Nephron (organoid): ENCODE data around the gene CYP11A1.

Experiments
- H3K27ac Mint-ChIP-seq, 3 experiments: 2 replicates each; pipeline ENCODE4 v1.8.0; 2020; ENCODE audit warnings: mixed read lengths in 3 of 3, mild to moderate bottlenecking in 2 of 3, moderate library complexity in 1 of 3
- H3K27me3 Mint-ChIP-seq: 2 replicates; pipeline ENCODE4 v1.8.0; 2021; ENCODE audit warnings: low read depth, mild to moderate bottlenecking, moderate library complexity, mixed read lengths
- H3K36me3 Mint-ChIP-seq: 2 replicates; pipeline ENCODE4 v1.8.0; 2020; ENCODE audit warnings: low read depth, mixed read lengths
- H3K4me1 Mint-ChIP-seq: 2 replicates; pipeline ENCODE4 v1.8.0; 2020; ENCODE audit warnings: mixed read lengths
- H3K4me3 Mint-ChIP-seq, 3 experiments: 2 replicates each; pipeline ENCODE4 v1.8.0; 2020; ENCODE audit warnings: mild to moderate bottlenecking in 3 of 3, mixed read lengths in 3 of 3, moderate library complexity in 2 of 3
- H3K9me3 Mint-ChIP-seq: 2 replicates; pipeline ENCODE4 v1.8.0; 2020; ENCODE audit warnings: mixed read lengths
- TF ChIP-seq, protein P1 (sequence below), 3 experiments: fragments of 200-600 bp; sonication (generic); IDR thresholded peaks; one replicate each; pipeline ENCODE4 v1.5.0; 2021; ENCODE audit warnings: antibody characterized with exemption in 3 of 3; ENCODE audit not compliant: unreplicated experiment in 3 of 3

CYP11A1 gene

DNA sequence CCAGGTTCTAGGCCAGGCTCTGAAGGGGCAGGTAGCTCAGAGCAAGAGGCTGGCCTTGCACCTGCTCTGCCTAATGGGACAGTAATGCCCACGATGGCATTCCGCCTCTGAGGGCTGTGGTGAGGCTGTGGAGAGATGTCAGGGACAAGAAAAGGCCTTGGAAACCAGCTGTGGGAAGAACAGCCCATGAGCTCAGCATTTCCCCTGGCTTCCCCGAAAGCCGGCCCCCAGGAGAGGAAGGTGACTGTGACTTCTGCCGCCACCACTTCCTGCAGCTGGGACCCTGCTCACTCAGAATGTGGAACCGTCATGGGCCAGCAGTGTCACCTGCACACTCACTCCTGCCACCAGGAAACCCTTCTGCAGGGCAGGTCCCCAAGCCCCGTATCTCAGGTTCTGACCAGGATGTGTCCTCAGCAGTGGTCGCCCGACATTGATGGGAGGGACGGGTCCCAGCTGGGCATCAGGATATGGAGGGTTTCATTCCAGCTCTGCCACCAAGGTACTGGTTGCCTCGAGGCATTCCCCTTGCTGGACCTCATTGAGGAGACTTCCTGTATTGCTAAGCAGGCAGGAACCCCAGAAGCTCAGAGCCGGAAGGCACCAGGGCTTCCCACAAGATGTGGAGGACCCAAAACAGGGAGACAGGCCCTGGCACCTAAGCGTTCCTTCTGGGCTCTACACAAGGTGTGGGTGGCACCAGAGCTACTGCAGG is 35.6 kb upstream of the CYP11A1 start:
- TF ChIP-seq, protein P1, sequence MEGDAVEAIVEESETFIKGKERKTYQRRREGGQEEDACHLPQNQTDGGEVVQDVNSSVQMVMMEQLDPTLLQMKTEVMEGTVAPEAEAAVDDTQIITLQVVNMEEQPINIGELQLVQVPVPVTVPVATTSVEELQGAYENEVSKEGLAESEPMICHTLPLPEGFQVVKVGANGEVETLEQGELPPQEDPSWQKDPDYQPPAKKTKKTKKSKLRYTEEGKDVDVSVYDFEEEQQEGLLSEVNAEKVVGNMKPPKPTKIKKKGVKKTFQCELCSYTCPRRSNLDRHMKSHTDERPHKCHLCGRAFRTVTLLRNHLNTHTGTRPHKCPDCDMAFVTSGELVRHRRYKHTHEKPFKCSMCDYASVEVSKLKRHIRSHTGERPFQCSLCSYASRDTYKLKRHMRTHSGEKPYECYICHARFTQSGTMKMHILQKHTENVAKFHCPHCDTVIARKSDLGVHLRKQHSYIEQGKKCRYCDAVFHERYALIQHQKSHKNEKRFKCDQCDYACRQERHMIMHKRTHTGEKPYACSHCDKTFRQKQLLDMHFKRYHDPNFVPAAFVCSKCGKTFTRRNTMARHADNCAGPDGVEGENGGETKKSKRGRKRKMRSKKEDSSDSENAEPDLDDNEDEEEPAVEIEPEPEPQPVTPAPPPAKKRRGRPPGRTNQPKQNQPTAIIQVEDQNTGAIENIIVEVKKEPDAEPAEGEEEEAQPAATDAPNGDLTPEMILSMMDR (IDR thresholded peaks at IDR 0.05; ENCODE audit: unreplicated experiment in 3 of 3), result no peak
- Mint-ChIP-seq H3K27ac (peak overlapping the region; percentile 92 to 96 (median 93)), H3K4me1 (peaks cover 74% of the 10 kb centered on the region), H3K4me3 (no peak overlapping the region), H3K9me3 (no peaks in the 10 kb centered on the region), H3K27me3 (peaks cover 4% of the 10 kb centered on the region), H3K36me3 (no peaks in the 10 kb centered on the region)

DNA sequence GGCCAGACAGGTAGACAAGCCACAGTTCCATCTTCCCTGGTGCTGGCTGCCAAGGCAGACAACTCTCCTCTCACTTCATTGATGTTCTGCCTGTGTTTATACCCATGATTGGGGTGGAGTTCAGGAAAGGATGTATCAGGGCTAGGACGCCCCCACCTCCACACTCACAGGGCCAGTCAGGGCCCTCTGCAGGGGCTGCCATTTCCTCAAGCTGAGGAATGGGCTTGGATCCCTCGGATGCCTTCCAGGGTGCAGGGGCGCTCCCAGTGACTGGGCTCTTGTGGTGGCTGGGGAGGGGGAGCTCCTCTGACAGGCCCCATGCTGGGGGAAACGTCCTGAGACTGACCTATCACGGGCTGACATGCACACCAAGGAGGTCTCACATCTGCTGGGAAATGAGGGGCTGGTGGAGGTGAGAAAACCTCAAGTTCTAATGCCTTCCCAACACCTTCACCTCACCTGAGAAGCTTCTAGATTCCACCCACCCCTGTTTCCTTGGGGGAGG is 34.9 kb upstream of the CYP11A1 start:
- Mint-ChIP-seq H3K4me3 (peak overlapping the region in 2 of 3 experiments; percentile 14 to 15), H3K9me3 (no peaks in the 10 kb centered on the region), H3K27ac (peak overlapping the region; percentile 80 to 96 (median 92)), H3K36me3 (no peaks in the 10 kb centered on the region), H3K27me3 (peaks cover 4% of the 10 kb centered on the region), H3K4me1 (peaks cover 68% of the 10 kb centered on the region)
- TF ChIP-seq, protein P1 (IDR thresholded peaks at IDR 0.05; ENCODE audit: unreplicated experiment in 3 of 3), result no peak

DNA sequence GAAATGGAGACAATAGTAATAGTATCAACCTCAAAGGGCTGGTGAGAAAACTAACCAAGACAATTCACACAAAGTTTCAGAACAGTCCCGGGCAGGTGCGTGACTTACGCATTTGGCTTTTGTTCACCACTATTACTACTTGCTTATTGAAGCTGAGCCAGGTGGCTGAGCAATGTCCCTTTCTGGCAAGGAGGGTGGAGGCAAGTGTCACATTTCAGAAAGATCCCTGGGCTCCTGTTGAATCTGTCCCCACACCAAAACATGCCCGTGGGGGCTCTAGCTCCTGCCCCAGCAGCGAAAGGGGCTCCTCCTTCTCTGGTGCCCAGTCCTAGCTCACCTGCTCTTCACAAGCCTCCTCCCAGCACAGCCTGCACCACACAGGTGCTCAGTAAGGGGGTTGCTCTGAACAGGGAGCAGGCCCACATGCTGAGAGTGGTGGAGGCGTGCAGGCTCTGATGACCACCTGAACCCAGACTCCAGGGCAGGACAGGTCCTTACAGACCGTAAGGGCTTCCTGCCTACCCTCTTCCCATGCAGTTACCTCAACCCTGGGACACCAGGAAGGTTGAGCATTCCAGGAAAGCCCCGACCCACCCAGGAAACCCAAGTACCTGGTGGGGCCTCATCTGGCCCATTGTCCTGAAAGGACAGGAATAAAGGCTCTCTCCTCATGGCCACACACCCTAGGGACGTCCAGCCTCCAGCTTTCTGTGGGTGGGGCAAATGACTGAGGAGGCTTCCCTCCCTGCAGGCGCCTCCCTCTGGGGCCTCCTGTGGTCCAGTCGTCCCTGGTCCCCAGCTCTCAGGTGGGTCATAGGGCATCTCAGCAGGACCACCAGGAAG is 33.7 kb upstream of the CYP11A1 start:
- Mint-ChIP-seq H3K9me3 (no peaks in the 10 kb centered on the region), H3K27me3 (peaks cover 4% of the 10 kb centered on the region), H3K4me3 (no peak overlapping the region), H3K27ac (peak overlapping the region in 2 of 3 experiments; percentile 68 to 92), H3K36me3 (no peaks in the 10 kb centered on the region), H3K4me1 (peaks cover 63% of the 10 kb centered on the region)
- TF ChIP-seq, protein P1 (IDR thresholded peaks at IDR 0.05; ENCODE audit: unreplicated experiment in 3 of 3), result no peak

DNA sequence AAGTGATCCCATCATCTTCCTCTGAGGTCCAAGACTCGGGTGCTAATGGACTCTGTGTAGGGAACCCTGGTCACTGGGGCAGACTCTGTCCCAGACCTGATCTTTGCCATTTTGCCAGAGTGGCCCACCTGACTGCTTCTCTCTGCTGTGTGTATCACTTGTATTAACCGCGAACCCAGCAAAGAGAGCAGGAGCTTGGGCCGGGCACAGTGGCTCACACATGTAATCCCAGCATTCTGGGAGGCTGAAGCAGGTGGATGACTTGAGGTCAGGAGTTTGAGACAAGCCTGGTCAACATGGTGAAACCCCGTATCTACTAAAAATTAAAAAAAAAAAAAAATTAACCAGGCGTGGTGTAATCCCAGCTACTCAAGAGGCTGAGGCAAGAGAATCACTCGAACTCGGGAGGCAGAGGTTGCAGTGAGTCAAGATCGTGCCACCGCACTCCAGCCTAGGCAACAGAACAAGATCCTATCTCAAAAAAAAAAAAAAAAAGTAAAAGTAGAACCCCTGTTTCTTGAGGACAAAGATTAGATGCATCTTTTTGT is 32.9 kb upstream of the CYP11A1 start:
- TF ChIP-seq, protein P1 (IDR thresholded peaks at IDR 0.05; ENCODE audit: unreplicated experiment in 3 of 3), result no peak

DNA sequence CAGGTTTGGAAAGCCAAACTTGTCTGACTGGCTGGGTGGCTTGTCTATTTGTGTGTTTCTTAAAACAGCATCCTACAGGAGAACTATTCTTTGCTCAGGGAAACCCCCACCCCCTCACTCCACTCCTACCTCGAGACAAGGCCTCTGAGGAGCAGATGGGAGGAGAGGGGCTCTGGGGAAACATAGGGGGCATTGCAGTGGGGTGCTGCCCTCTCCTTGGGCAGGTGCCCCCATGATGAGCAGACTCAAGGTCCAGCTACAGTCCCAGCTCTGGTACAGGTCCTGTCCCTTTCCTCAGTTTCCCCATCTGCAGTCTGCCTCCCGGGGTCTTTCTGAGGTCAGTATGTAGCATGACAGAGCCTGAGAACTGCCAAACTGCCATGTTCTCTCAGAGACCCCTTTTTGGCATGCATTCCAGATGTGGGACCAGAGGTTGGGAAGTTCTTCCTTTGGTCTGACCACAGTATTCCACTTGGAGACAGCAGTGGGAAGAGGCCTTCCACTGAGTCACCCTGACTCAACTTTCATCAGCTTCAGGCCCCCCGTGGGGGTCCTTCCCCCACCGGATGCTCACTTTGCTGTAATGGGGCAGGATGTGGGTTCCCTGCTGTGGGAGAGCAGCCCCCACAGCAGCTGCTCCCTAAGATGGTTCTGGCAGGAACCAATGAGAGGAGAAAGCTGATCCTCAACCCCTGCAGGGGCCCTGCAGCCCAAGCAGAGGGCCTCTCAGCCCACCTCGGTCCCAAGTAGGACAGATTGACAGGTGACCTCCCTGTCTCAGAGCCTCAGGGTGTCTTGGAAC is 32.3 kb upstream of the CYP11A1 start:
- peaks cover 70% of the 10 kb centered on the region for H3K4me1 Mint-ChIP-seq

More for the DNA sequence above, 32.9 kb upstream of the CYP11A1 start:
- H3K4me3 Mint-ChIP-seq, result no peak overlapping the region
- no peaks in the 10 kb centered on the region for H3K9me3 Mint-ChIP-seq
- H3K27ac Mint-ChIP-seq, result peak overlapping the region in 2 of 3 experiments; percentile 59 to 68
- no peaks in the 10 kb centered on the region for H3K36me3 Mint-ChIP-seq
- peaks cover 63% of the 10 kb centered on the region for H3K4me1 Mint-ChIP-seq
- H3K27me3 Mint-ChIP-seq, result peaks cover 2% of the 10 kb centered on the region

More for the DNA sequence above, 32.3 kb upstream of the CYP11A1 start:
- TF ChIP-seq, protein P1 (IDR thresholded peaks at IDR 0.05; ENCODE audit: unreplicated experiment in 3 of 3), result no peak
- Mint-ChIP-seq H3K9me3 (no peaks in the 10 kb centered on the region), H3K27me3 (no peaks in the 10 kb centered on the region), H3K36me3 (no peaks in the 10 kb centered on the region), H3K4me3 (no peak overlapping the region), H3K27ac (no peak overlapping the region)
